A172 (cell line): Measurements from ENCODE around the gene DSG3. TPM values are rescaled to one million over a fixed set of nuclear protein-coding genes. Genes with fewer than 3 reads are reported as not detected.
A peak's percentile ranks its signal among the peaks of the same experiment; 100 is the strongest.

ENCODE experiments used
- DNase-seq: peaks from one replicate; pipeline ENCODE4 v3.0.0-alpha.2; 2015; ENCODE audit warnings: low spot score
- total RNA-seq: library from RNA; depleted of rRNA; stranded (reverse); fragments of >200 nt; shearing (Covaris generic); gene quantifications from 2 replicates; pipeline ENCODE4 v1.2.3, GENCODE V29; 2014

The DSG3 gene
- total RNA-seq, 1 experiment from 2014 or later, result not detected

DNA sequence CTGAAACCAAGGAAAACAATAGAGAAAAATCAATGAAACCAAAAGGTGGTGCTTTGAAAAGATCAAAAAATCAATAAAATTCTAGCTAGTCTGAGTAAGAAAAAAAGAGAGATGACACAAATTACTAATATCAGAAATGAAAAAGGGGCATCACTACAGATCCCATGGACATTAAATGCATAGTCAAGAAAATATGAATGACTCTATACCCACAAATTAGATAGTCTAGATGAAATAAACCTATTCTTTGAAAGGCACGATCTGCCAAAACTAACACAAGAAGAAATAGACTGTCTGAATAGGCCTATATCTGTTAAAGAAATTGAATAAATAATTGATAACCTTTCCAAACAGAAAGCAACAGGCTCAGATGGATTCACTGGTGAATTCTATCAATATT lies 15.2 kb upstream of the DSG3 start:
- DNase-seq, result no peak

- DNase-seq, result peak; percentile 11
Observed at GRCh38 chr18:31436825-31437224, 10.7 kb upstream of the DSG3 start.

DNA sequence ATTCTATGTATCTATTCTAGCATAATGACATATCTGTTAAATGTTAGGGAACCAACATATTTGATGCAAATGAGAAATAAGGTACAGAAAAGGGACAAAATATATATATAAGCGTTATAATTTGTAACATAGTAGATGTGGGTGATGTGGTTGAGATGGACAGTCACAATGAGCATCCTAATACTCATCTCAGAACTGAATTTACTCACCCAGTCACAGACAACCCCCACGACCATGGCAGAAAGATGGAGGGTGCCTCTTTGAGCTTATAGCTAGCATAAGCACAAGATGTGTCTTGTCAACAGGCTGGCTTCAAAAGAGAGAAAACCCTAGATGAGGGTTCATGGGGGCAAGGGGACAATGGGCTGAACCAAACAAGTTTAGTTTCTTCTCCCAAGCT lies 9.1 kb upstream of the DSG3 start:
- DNase-seq, result no peak

GRCh38 chr18:31439807-31440325 lies 7.7 kb upstream of the DSG3 start:
- DNase-seq, result no peak

- DNase-seq, result no peak
Observed at GRCh38 chr18:31440787-31441186, 6.8 kb upstream of the DSG3 start.

GRCh38 chr18:31441493-31441892 lies 6.0 kb upstream of the DSG3 start:
- no peak for DNase-seq

DNA sequence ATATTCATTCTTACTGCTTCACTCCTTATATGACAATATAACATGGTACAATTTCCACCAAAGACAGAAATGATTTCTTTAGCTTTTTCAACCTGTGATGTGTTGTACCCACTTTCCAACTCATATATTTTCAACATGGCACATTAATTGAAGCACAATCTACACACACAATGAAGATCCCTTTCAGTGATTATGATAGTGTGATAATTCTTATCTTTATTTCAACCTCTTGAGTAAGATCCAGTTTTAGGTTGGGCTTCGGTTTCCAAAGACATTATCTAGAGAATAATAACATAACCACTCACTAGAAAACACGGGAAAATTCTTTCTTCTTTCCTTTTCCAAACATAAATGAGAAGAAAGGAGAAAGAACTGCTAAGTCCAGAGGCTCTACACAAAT lies 3.4 kb upstream of the DSG3 start:
- DNase-seq, result no peak

DNA sequence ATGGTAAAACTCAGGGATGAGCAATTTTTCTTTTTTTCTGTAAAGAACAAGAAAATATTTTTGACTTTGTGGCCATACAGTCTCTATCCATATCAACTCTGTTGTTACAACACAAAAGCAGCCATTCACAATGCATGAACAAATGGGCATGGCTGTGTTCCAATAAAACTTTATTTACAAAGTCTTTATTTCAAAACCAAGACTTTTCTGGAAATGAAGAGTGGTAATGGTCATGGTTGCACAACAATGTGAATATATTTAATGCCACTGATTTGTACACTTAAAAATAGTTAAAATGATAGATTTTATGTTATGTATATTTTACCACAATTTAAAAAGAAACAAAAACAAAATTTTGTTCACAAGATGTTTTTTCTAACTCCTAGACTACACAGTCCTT lies 1.6 kb upstream of the DSG3 start:
- no peak for DNase-seq

DNA sequence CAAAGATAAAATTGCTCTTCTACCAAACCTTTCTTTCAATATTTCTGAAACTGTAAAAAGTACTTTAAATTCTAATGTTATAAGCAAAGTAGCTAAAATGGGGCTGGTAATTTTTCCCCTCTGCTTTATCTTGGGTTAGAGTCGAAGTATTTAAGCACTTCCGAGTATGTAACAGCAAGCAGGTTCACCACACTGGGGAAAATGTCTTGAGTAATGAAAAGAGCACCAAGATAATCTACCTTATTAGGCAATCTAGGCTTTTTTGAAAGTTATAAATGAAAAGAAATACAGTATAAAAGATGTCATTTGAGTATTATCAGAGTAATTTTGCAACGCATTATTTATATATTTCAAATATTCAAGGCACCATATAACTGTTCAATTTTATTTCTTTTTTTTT lies 687 bp upstream of the DSG3 start:
- no peak for DNase-seq

- DNase-seq, result no peak
Observed at GRCh38 chr18:31450409-31450808, 2.9 kb downstream of the DSG3 start.

- DNase-seq, result no peak
Observed at GRCh38 chr18:31451625-31452024, 4.1 kb downstream of the DSG3 start.

GRCh38 chr18:31454066-31454708 lies 6.6 kb downstream of the DSG3 start:
- DNase-seq, result peak; percentile 93

GRCh38 chr18:31469629-31470028 lies 22.1 kb downstream of the DSG3 start:
- DNase-seq, result no peak

- no peak for DNase-seq
Observed at GRCh38 chr18:31478688-31479087, 31.1 kb downstream of the DSG3 start.

- no peak for DNase-seq
Observed at GRCh38 chr18:31482051-31482450, 34.5 kb downstream of the DSG3 start.

DNA sequence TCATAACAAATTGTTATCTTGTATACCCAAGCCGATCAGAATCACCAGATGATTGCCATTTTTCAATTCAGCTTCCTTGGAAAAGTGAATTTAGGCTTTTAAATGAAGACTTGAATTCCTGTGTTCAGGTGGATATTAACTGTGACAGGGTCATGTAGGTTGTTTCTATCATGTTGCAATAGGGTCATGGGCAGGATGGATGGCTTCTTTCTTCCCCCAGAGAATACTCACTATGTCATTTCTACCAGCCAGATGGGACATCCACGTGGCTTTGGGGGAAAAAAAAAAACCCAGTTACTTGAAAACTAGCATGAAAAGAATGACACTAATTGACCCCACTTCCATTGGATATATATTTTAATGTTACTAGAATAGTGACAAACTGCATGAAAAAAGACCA lies 35.9 kb downstream of the DSG3 start:
- DNase-seq, result no peak

DNA sequence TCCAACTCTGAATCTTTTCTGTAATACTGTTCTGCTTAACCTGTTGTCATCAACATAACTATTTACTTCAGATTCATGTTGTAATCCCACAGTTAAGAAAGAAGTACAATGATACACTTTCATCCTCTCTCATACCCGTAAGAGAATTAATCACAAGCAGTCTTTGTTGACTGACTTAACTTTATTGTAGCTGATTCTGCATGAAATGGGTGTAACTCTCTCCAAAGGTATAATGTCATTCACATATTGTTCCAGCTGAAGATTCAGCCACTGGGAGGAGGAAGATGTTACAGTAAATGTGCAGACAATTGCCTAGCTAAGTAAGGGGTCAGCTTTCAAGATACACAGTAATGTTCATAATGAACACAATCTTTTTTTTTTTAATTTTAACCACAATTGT lies 36.9 kb downstream of the DSG3 start:
- no peak for DNase-seq

DNA sequence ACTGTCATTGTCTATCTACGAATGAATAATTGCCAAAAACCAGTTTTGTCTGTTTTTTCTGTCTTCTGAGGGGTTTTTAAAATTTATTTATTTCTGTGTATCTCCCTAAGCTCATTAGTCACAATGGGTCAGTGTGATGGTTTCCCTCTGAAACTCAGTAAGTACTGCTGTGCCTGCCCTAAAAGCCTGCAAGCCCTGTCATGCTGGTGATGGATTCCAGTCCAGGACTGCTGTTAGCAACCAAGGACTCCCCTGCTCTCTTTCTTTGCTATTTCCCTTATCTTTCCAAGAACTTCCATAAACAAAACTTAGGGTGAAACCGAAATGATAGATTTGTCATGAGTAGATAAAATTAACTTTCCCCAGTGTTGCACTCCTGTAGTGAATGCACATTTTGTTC lies 38.6 kb downstream of the DSG3 start:
- DNase-seq, result no peak

- peak; percentile 92 for DNase-seq
Observed at GRCh38 chr18:31487246-31488015, 39.9 kb downstream of the DSG3 start.

- DNase-seq, result no peak
Observed at GRCh38 chr18:31489311-31489710, 41.8 kb downstream of the DSG3 start.

DNA sequence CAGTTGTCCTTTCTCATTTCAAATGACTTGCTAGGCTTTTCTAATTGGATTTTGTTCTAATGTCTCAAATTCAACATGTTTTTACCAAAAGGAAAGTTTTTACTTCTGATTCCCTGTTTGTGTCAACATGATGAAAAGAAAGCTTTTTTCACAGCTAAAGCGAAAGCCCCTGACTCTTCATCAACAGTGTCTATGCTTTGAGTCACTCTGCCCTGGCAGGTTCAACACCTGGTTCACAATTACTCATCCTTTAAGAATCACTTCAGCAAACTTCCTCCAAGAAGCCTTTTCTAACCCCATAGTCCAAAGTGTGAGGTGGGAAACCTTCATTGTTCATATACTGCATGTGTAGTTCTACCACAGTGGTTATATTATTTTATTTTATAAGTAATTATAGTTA lies 42.8 kb downstream of the DSG3 start:
- peak; percentile 61 for DNase-seq

- DNase-seq, result no peak
Observed at GRCh38 chr18:31490833-31491232, 43.3 kb downstream of the DSG3 start.

- DNase-seq, result no peak
Observed at GRCh38 chr18:31491586-31491985, 44.0 kb downstream of the DSG3 start.
